LNCAP (cell line): Measurements from ENCODE around the gene KCNQ2.
A peak's percentile ranks its signal among the peaks of the same experiment; 100 is the strongest.

Experiments
- TF ChIP-seq, protein P1 (sequence below): fragments of 450-650 bp; IDR thresholded peaks from 2 replicates; pipeline ENCODE4 v1.5.1; 2017; ENCODE audit warnings: mild to moderate bottlenecking

Gene KCNQ2

DNA sequence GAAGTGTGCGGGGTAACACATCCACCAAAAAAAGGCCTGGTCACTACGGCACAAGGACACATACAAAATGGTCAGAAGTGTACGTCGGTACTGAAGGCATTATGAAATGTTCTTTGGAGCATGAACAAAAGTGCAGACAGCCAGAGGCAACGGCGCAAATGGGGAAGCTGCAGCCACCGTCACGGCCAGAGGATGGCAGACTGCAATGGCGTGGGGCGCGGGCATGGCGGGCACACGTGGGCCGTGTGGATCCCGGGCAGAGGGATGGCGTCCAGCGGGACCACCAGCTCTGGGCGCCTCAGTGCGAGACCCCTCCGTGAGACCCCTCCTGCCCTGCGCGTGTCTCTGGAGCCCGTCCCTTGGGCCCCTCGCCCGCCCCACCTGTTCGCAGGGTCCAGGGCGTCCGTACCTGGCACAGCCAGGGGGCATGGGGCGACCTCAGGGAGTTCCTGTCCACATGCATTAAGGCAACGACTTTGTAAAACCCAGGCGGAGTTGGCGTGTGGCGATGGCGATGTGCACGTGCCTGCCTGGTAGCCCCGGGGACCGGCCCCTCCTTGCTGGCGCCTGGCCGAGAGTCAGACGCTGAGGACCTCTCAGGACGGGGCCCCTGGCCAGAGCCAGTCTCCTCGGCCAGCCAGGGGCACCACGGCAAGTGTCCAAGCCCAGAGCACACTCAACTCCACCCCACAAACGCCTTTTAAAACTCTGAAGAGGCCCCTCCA is 71.8 kb downstream of the KCNQ2 start:
- TF ChIP-seq, protein P1, sequence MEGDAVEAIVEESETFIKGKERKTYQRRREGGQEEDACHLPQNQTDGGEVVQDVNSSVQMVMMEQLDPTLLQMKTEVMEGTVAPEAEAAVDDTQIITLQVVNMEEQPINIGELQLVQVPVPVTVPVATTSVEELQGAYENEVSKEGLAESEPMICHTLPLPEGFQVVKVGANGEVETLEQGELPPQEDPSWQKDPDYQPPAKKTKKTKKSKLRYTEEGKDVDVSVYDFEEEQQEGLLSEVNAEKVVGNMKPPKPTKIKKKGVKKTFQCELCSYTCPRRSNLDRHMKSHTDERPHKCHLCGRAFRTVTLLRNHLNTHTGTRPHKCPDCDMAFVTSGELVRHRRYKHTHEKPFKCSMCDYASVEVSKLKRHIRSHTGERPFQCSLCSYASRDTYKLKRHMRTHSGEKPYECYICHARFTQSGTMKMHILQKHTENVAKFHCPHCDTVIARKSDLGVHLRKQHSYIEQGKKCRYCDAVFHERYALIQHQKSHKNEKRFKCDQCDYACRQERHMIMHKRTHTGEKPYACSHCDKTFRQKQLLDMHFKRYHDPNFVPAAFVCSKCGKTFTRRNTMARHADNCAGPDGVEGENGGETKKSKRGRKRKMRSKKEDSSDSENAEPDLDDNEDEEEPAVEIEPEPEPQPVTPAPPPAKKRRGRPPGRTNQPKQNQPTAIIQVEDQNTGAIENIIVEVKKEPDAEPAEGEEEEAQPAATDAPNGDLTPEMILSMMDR, result 0 out of 2 replicates have a peak, but pooled peaks have one; percentile 18

DNA sequence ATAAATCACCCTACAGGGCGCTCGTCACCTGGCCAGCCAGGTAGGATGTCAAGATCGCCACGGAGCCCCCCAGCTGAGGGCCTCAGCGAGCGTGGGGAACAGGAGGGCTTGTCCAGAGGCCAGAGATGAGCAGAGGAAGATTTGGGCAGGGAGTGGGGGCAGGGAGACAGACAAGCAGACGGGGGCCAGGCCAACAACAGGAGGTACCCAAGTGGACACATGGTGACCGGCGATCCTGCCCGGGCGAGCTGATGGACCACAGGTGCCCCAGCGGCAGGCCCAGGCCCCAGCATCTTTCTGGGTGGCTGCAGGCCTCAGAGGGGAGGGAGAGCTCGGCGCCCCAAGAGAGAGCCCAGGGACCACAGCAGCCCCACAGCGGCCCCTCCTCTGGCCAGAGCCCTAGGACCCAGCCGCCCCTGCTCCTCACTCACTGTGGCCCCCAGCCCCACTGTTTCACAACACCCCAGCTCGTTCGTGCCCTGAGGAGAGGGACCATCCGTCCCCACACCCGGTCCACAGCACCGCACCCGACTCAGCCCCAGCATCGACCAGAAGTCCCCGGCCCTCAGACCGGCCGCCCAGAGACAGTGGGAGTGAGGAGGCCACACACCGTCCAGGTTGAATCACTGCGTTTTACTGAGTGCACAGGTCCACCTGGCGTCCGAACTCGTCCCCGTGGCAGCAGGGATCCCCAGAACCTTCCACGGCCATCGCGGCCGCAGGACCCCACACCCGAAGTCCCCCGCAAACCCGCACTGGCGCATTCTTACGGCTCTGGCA is 72.7 kb downstream of the KCNQ2 start:
- TF ChIP-seq, protein P1, result no peak

DNA sequence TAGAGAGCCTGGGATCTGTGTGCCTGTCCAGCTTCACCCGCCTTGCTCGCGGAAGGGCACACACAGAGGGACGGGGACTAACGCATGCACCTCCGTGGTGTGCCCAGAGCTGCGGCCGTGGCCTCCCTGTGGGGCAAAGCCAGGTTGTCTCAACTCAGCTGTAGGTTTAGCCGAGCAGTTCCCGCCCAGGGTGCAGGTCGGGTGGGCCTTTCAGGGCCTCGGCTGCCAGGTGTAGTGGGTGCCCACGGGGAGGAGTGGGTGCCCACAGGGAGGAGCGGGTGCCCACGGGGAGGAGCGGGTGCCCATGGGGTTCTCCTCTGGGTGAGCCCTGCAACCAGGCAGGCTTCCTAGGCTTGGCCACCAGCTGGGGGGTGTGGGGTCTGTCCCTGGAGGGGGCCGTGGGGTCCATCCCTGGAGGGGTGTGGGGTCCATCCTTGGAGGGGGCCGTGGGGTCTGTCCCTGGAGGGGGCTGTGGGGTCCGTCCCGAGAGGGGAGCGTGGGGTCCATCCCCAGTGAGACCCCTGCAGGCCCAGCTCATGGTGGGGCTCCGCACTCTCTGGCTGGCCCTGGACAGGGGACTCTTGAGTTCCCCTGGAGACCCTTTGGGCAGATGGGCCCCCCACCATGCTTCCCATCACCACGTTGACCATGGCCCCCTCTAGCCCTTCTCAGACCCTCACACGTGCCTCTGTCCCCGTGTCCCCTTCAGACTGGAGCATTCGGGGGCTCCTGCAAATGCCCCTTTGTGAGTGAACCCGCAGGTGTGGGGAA is 73.5 kb downstream of the KCNQ2 start:
- TF ChIP-seq, protein P1, result no peak

DNA sequence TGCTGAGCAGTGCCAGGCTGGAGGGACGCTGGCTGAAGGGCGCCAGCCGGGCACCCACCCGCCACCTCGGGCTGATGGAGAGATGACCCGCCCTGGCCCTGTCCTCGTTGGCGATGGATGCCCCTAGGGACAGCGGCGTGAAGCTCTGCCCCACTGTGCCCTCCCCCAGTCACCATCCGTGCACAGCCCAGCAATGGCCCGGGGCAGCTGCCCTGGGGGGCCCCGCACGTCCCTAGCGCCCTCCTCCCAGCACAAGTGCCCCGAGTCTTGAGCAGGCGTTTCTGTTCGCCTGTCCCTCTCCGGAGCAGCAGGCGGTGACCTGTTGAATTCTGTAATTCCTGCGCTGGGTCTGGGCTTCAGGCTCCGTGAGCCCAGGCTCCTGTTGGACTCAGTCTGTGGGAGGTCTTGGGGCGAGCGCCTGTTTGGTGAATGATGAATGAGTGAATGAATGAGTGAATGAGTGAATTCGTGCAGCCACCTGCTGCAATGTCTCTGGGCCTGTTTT is 74.5 kb downstream of the KCNQ2 start:
- TF ChIP-seq, protein P1, result no peak

DNA sequence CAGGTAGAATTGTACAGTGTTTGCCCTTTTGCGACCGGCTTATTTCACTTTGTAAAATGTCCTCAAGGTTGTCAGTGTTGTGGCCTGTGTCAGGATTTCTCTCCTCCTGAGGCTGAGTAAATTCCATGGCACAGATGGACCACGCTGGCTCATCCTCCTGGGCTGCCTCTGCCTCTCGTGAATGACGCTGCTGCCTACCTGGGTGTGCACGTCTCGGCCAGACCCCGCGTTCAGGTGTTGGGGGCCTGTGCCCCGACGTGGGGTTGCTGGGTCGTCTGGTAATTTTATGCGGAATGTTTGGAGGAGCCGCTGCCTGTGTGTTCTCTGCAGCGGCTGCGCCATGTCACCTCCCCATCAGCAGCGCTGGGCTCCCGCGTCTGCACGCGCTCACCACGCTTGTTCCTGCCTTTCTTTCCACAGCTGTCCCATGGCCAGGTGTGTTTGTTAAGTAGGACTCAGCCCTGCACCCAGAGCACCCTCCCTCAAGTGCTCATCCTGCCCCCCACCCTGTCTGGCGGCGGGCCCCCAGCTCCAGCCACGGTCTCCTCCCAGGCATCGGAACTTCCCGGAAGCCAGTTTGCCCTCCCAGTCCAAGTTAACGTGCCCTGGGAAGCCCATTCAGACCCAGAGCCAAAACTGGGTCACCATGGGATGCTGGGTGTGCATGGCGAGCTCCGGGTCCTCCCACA is 75.2 kb downstream of the KCNQ2 start:
- TF ChIP-seq, protein P1, result no peak

DNA sequence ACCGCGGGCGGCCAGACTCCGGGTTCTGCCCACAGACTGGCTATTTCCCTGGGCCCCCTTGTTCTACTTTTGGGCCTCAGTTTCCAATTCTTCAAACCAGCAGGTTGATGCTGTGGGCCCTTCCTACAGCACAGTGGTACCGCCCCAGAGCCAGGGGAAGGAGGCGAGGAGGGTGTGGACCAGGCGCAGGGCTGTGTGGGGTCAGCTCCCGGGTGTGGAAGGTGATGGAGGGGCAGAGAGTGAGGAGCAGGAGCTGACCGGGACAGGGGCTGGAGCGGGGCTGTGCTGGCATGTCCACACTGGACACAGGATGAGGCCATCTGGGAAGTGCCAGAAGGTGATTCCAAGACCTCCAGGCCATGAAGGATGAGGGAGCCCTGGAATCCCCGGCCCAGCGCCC is 76.2 kb downstream of the KCNQ2 start:
- TF ChIP-seq, protein P1, result no peak

DNA sequence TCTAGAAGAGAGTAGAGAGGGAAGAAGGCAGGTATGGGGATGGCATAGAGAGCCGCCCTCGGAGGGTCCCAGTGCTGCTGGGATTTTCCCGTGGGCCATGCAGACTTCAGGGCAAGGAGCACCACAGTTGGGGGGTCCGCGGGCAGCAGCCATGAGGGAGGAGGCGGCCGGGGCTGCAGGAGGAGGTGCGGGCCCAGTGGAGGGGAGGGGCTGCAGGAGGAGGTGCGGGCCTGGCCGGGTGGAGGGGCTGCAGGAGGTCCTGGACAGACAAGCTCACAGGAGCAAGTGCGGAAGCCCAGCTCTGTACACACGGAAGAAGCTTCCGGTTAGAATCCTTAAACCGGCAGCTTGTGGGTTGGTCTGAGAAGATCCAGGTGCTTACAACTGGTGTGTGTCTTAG is 76.7 kb downstream of the KCNQ2 start:
- TF ChIP-seq, protein P1, result no peak
